Fibroblast of the aortic adventitia (primary cell): ENCODE measurements around the gene OPN1SW. TPM values are rescaled to one million over a fixed set of nuclear protein-coding genes. Genes with fewer than 3 reads are reported as not detected.

Source experiments
- DNase-seq: peaks from one replicate; pipeline ENCODE4 v3.0.0-alpha.2; 2010; ENCODE audit warnings: low read depth
- H3K4me3 ChIP-seq: 2 replicates; pipeline ENCODE4 v1.5.1; 2011; ENCODE audit warnings: low read depth, mild to moderate bottlenecking, control low read depth, low read length, moderate library complexity
- total RNA-seq: library from RNA; depleted of rRNA; stranded (reverse); fragments of >200 nt; gene quantifications from 2 replicates; pipeline ENCODE4 v1.2.3, GENCODE V29; 2012; ENCODE audit warnings: low replicate concordance
- TF ChIP-seq, protein P1 (sequence below): IDR thresholded peaks from 2 replicates; pipeline ENCODE4 v1.5.1; 2011; ENCODE audit warnings: mild to moderate bottlenecking, low read length, control low read depth, inconsistent platforms; ENCODE audit not compliant: insufficient read depth

The OPN1SW gene
- total RNA-seq, 1 donor, result not detected

DNA sequence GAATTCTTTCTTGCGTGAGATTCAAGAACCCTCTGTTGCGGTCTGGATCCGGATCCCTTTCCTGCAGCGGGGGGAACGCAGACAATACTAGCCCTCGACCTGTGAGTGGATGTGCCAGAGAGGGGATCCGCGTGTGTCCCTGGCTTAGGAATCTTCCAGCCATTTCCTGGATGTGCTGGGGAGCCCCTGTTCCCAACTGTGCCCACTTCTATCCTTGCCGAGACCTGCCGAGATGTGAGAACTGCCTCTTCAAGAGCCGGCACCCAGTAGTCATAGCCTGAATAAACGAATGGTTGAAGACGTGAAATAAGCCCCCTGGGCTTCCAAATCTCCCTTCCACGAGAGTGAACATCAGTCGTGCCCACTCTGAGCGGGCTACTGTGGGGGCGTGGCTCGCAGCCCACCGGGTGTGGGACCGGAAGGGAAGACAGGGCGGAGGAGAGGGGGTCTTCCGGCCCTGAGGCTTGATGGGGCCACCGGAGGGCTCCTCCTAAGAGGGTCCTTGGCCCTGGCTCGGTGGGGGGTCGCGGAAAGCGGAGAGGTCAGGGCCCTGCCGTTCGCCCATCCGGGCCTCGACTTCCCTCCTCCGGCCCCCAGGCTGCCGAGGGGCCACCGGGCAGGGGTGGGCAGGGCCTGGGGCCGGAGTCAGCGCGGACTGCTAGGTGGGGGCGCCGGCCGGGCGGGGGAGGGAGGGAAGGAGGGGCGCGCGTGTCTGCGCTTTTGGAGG lies 14.9 kb upstream of the OPN1SW start:
- TF ChIP-seq, protein P1, sequence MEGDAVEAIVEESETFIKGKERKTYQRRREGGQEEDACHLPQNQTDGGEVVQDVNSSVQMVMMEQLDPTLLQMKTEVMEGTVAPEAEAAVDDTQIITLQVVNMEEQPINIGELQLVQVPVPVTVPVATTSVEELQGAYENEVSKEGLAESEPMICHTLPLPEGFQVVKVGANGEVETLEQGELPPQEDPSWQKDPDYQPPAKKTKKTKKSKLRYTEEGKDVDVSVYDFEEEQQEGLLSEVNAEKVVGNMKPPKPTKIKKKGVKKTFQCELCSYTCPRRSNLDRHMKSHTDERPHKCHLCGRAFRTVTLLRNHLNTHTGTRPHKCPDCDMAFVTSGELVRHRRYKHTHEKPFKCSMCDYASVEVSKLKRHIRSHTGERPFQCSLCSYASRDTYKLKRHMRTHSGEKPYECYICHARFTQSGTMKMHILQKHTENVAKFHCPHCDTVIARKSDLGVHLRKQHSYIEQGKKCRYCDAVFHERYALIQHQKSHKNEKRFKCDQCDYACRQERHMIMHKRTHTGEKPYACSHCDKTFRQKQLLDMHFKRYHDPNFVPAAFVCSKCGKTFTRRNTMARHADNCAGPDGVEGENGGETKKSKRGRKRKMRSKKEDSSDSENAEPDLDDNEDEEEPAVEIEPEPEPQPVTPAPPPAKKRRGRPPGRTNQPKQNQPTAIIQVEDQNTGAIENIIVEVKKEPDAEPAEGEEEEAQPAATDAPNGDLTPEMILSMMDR, result no peak
- no peak for DNase-seq
- H3K4me3 ChIP-seq, result peak overlapping the region; percentile 78

DNA sequence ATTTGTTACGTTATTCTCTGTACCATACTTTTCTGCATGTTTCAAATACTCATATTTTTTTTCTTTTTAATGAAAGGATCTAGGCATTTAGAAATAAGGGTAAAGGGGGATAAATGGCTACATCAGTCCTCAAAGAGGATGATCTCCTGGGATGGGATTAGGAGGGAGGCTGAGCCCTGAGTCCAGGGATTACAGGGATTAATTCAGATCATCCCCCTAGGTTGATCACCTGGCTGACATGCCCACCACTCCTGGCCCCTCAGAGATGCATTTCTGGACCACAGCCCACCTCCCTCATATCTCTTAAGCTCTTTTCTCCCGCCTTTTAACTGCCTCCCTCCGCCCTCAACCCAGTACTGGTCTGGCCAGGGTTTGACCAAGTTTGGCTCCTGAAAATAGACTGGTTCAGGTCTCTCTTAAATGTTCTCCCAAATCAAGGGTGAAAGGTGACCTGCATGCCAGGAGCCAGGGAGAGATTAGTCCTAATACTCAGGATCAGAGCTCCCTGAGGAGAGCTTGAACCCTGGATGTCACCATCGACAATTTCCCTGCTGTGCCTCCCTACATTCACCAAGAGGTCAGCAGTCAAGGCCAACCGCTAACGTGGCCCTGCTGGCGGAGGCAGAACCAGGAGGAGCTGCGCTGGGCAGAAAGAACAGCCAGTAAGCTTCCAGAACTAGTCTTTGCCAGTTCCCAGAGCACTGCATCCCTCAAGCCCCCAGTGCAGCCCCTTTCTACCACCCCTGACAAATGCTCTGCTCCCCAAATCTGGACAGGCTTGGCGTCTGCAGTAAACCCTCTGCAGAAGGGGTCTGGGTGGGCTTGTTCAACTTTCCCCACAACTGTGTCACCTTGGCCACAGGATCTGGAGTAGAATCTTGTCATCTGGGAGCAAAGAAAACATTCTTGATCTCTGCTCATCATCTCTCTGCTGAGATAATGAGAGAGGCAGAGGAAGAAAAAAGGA lies 13.1 kb upstream of the OPN1SW start:
- DNase-seq, result no peak
- TF ChIP-seq, protein P1, result no peak
- H3K4me3 ChIP-seq, result no peak overlapping the region

DNA sequence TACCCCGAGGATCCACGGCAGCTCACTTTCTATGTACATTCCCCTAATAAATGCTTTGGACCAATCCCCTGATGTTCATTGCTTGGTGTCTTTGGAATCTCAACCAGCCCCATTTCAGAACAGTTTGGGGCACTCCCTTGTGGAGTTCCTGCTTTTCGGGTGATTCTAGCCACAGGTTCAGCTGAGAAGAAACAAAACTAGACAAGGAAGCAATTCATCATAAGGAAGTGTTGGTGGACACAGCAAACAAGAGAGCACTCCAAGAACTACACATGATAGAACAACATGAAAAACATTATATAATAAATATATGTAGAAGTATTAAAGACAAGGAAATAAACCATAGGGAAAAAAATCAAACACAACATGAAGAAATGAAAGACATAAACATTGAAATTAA lies 10.1 kb upstream of the OPN1SW start:
- TF ChIP-seq, protein P1, result no peak
- H3K4me3 ChIP-seq, result no peak overlapping the region
- no peak for DNase-seq

DNA sequence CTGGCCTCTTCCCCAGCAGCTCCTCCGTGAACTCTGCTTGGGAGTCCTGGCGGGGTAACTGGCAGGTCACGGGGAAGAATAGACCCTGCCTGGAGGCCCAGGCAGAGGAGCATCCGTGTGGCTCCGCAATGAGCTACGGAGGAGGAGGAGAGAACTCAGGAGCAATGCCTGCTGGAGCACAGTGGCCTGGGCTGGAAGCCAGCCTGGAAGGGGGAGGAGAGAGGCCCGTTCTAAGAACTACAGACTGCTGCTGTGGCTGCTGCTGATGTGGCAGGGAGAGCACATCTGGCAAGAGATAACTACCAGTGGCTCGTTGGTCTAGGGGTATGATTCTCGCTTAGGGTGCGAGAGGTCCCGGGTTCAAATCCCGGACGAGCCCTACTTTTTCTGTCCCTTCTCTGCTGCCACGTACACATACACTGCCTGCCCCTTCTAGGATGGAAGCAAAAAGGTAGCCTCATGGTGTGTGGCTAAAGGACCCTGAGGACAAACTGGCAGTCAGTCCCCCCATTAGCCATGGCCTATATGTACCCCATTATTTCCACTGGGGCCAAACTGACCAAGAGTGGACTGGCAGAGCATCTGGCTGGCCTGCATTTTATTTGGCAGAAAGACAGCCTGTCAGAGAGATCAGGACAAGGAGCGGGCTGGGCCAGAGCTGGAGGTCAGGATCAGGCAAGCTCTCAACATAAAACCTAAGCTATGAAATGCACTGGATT lies 7.7 kb upstream of the OPN1SW start:
- no peak overlapping the region for H3K4me3 ChIP-seq
- DNase-seq, result peak; percentile 93
- TF ChIP-seq, protein P1, result no peak

DNA sequence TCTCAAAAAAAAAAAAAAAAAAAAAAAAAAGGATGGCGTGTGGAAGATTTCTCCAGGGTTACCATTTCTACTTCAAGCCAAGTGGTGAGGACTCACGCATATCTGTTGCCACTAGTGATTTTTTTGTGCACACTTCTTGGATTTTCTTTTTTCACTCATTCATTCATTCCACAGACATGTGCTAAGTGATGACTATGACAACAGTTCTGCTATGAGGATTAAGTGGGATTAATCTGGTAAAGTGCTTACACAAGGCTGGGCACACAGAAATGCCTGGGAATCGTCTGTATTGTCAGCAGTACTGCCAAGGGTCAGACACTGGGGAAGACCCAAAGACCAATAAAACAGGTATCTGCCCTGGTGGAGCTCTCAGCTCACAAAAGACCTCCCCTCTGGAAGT lies 6.3 kb upstream of the OPN1SW start:
- TF ChIP-seq, protein P1, result no peak
- peak; percentile 29 for DNase-seq
- H3K4me3 ChIP-seq, result no peak overlapping the region

DNA sequence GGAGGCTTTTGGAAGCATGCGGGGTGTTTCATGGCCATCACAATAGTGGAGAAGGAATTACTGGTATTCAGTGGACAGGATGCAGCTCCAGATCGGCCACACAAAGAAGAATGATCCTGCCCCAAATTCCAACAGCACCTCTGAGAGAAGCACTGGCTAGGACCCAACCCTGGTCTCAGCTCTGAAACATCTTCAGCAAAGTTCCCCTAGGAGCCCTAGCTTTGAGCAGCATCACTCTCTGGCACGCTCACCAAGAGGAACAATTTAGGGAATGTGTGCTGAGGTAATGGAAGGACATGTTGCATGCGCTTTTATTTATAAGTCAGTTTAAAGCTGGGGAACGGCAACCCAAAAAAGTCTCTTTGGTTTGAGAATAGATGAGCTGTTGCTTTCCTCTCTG lies 5.5 kb upstream of the OPN1SW start:
- no peak overlapping the region for H3K4me3 ChIP-seq
- TF ChIP-seq, protein P1, result no peak

More for the DNA sequence above, 5.5 kb upstream of the OPN1SW start:
- peak; percentile 97 for DNase-seq
